ENCODE measurements around the gene NAALADL2.

DNA sequence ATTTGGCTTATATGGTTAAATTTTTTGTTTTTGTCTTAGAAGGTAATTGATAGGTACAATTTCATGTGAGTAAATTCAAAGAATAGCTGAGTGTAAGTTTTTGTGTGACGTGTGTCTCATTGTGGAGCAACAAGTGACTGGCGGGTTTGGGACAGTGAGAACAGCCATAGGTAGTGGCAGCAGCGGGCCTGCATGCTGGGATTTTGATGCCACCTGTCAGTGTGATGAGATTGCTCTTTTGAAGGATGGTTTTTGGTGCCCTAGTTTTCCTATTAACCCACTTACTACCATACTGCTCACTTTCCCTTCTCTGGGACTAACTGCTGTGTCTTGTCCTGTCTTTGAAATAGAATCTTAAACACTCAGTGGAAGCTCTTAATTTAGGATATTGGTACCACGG is 522.6 kb downstream of the NAALADL2 start:
- TF ChIP-seq POLR2A (IDR thresholded peaks at IDR 0.05; ENCODE audit: low read depth, low read length), result no peak
- TF ChIP-seq SMC3 (IDR thresholded peaks at IDR 0.05; ENCODE audit: low read depth, low read length), result no peak
- TF ChIP-seq USF2 (IDR thresholded peaks at IDR 0.05; ENCODE audit: low read depth, low read length), result no peak
- no peak for TF ChIP-seq CTCF (conservative IDR thresholded peaks at IDR 0.05; ENCODE audit: low read depth, low read length)
- TF ChIP-seq FOS (IDR thresholded peaks at IDR 0.05; ENCODE audit: low read depth, low read length), result no peak
- TF ChIP-seq BHLHE40 (IDR thresholded peaks at IDR 0.05; ENCODE audit: low read depth, low read length), result no peak
- TF ChIP-seq MAFK (IDR thresholded peaks at IDR 0.05; ENCODE audit: low read depth, low read length), result no peak
- no peak for TF ChIP-seq RFX5 (IDR thresholded peaks at IDR 0.05; ENCODE audit: low read depth, low read length)
- TF ChIP-seq, protein P1, sequence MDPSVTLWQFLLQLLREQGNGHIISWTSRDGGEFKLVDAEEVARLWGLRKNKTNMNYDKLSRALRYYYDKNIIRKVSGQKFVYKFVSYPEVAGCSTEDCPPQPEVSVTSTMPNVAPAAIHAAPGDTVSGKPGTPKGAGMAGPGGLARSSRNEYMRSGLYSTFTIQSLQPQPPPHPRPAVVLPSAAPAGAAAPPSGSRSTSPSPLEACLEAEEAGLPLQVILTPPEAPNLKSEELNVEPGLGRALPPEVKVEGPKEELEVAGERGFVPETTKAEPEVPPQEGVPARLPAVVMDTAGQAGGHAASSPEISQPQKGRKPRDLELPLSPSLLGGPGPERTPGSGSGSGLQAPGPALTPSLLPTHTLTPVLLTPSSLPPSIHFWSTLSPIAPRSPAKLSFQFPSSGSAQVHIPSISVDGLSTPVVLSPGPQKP (IDR thresholded peaks at IDR 0.05; ENCODE audit: borderline replicate concordance, low read depth, low read length), result no peak
- TF ChIP-seq RAD21 (IDR thresholded peaks at IDR 0.05; ENCODE audit: low read length), result no peak
- no peak for TF ChIP-seq CHD1 (IDR thresholded peaks at IDR 0.05; ENCODE audit: low read depth, low read length)
- TF ChIP-seq MAZ (IDR thresholded peaks at IDR 0.05; ENCODE audit: borderline replicate concordance, low read depth, low read length), result no peak
- TF ChIP-seq RCOR1 (IDR thresholded peaks at IDR 0.05; ENCODE audit: insufficient replicate concordance, low read length), result no peak
- TF ChIP-seq CEBPB (IDR thresholded peaks at IDR 0.05; ENCODE audit: low read depth, low read length), result no peak

All from IMR-90 (cell line).